ENCODE data around the gene CLN6.

DNA sequence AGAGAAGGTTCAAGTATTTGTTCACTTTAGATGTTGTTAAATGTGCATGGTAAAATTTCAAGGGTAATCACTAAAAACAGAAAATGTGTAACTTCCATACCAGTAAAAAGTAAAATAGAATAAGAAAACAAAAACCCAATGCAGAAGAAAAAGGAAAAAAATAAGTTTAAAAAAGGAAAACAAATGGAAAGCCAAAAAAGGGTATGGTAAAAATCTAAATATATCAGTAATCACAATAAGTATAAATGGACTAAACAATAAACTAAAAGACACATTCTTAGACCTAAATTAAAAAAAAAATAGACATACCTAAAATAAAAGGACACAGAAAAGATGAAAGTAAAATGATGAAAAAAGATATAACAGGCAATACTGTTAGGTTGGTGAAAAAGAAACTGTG lies 9.5 kb upstream of the CLN6 start:
- TF ChIP-seq, protein P1, sequence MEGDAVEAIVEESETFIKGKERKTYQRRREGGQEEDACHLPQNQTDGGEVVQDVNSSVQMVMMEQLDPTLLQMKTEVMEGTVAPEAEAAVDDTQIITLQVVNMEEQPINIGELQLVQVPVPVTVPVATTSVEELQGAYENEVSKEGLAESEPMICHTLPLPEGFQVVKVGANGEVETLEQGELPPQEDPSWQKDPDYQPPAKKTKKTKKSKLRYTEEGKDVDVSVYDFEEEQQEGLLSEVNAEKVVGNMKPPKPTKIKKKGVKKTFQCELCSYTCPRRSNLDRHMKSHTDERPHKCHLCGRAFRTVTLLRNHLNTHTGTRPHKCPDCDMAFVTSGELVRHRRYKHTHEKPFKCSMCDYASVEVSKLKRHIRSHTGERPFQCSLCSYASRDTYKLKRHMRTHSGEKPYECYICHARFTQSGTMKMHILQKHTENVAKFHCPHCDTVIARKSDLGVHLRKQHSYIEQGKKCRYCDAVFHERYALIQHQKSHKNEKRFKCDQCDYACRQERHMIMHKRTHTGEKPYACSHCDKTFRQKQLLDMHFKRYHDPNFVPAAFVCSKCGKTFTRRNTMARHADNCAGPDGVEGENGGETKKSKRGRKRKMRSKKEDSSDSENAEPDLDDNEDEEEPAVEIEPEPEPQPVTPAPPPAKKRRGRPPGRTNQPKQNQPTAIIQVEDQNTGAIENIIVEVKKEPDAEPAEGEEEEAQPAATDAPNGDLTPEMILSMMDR (IDR thresholded peaks at IDR 0.05) = no peak
- TF ChIP-seq ZFX (IDR thresholded peaks at IDR 0.05; ENCODE audit: borderline replicate concordance) = no peak
